Panc1 (cell line): ENCODE results near the gene AUP1. TPM values are rescaled to one million over a fixed set of nuclear protein-coding genes. Genes with fewer than 3 reads are reported as not detected.

ENCODE experiments used
- ATAC-seq: fragments of 200-7000 bp; cut with Tn5 transposase; 2 replicates; pipeline ENCODE4 v1.9.1; 2020; ENCODE audit warnings: mild to moderate bottlenecking, moderate library complexity
- BruUV-seq: library from RNA; stranded (reverse); fragments of 400-500 nt; replicated peaks from 2 replicates; lab custom pipeline; 2021; lab: Mats Ljungman, UMichigan
- CTCF ChIA-PET: fragments of 300-600 bp; sonication (Branson Sonifier 250); formaldehyde crosslinking; loops from one replicate; lab custom pipeline; 2022; ENCODE audit warnings: antibody characterized with exemption; lab: Charles Lee
- POLR2A ChIA-PET: fragments of 300-600 bp; sonication (Branson Sonifier 250); formaldehyde crosslinking; loops from one replicate; lab custom pipeline; 2022; ENCODE audit warnings: antibody characterized with exemption; lab: Charles Lee
- DNase-seq: peaks from one replicate; pipeline ENCODE4 v3.0.0-alpha.2; 2010; ENCODE audit warnings: low read depth, low spot score
- H3K27ac ChIP-seq: 2 replicates; pipeline ENCODE4 v1.5.1; 2011; ENCODE audit warnings: mild to moderate bottlenecking, low read length, inconsistent platforms
- H3K27me3 ChIP-seq: fragments of 200-500 bp; sonication (Bioruptor generic); 2 replicates; pipeline ENCODE4 v1.6.0; 2014; ENCODE audit warnings: low read length, inconsistent platforms; ENCODE audit not compliant: control insufficient read depth, insufficient read depth
- H3K36me3 ChIP-seq: fragments of 200-500 bp; sonication (Bioruptor generic); 2 replicates; pipeline ENCODE4 v1.5.1; 2014; ENCODE audit warnings: inconsistent platforms, mild to moderate bottlenecking, low read length, moderate library complexity; ENCODE audit not compliant: control insufficient read depth, insufficient read depth
- H3K4me1 ChIP-seq: 2 replicates; pipeline ENCODE4 v1.5.1; 2011; ENCODE audit warnings: inconsistent platforms, mild to moderate bottlenecking, low read length, moderate library complexity; ENCODE audit not compliant: control insufficient read depth, insufficient read depth
- H3K4me3 ChIP-seq, 2 experiments: 2 replicates each; pipeline ENCODE4 v1.5.1; 2011 to 2012; ENCODE audit warnings: low read depth in 2 of 2, low read length in 2 of 2, mild to moderate bottlenecking in 2 of 2, inconsistent platforms in 1 of 2, moderate library complexity in 1 of 2
- H3K9me3 ChIP-seq: fragments of 200-500 bp; sonication (Bioruptor generic); 2 replicates; pipeline ENCODE4 v1.5.1; 2014; ENCODE audit warnings: low read depth, mild to moderate bottlenecking, inconsistent platforms, low read length, moderate library complexity; ENCODE audit not compliant: control insufficient read depth, insufficient read depth
- POLR2AphosphoS5 ChIP-seq: IDR thresholded peaks from 2 replicates; pipeline ENCODE4 v1.6.1; 2012; ENCODE audit warnings: mild to moderate bottlenecking, low read depth, low read length, moderate library complexity
- REST ChIP-seq, 2 experiments: IDR thresholded peaks; 2 replicates each; pipeline ENCODE4 v1.6.1; 2011 to 2012; ENCODE audit warnings: low read depth in 2 of 2, control low read depth in 1 of 2, low read length in 1 of 2, mild to moderate bottlenecking in 1 of 2, moderate library complexity in 1 of 2; ENCODE audit not compliant: insufficient read depth in 1 of 2
- SIN3A ChIP-seq: IDR thresholded peaks from 2 replicates; pipeline ENCODE4 v1.6.1; 2012; ENCODE audit warnings: low read depth, mild to moderate bottlenecking, low read length, moderate library complexity, borderline replicate concordance; ENCODE audit not compliant: insufficient read depth
- TCF7L2 ChIP-seq: IDR thresholded peaks from 2 replicates; pipeline ENCODE4 v1.6.1; 2011; ENCODE audit warnings: mild to moderate bottlenecking, low read depth, low read length, inconsistent platforms
- in situ Hi-C: cut with HindIII; loops from 2 replicates; pipeline ENCODE4 v1.10.0; 2016; ENCODE audit warnings: low sequenced_read_pairs, low pct_unique_long_range_greater_than_20kb
- intact Hi-C: fragments of 100-400 bp; cut with micrococcal nuclease; formaldehyde crosslinking; loops from one replicate; pipeline ENCODE4 v1.10.0; 2022; ENCODE audit not compliant: unreplicated experiment
- total RNA-seq: library from RNA; stranded (reverse); gene quantifications from one replicate; pipeline ENCODE4 v1.2.1, GENCODE V29; 2021; ENCODE audit not compliant: unreplicated experiment
- TF ChIP-seq, protein P1 (sequence below): fragments of 450-650 bp; IDR thresholded peaks from 2 replicates; pipeline ENCODE4 v1.5.1; 2017; ENCODE audit warnings: mild to moderate bottlenecking

Gene AUP1
- total RNA-seq, 1 experiment from 2014 or later = 142 TPM

- no peak for DNase-seq
- Histone ChIP-seq H3K27me3 (no peaks in the 10 kb centered on the region), H3K27ac (no peak overlapping the region), H3K9me3 (no peaks in the 10 kb centered on the region), H3K4me1 (peaks cover 6% of the 10 kb centered on the region), H3K4me3 (no peak overlapping the region), H3K36me3 (peaks cover 3% of the 10 kb centered on the region)
- no TSS peak for BruUV-seq
- ATAC-seq = no peak
- ChIA-PET POLR2A (no interaction called here), CTCF (no interaction called here)
- TF ChIP-seq, protein P1, sequence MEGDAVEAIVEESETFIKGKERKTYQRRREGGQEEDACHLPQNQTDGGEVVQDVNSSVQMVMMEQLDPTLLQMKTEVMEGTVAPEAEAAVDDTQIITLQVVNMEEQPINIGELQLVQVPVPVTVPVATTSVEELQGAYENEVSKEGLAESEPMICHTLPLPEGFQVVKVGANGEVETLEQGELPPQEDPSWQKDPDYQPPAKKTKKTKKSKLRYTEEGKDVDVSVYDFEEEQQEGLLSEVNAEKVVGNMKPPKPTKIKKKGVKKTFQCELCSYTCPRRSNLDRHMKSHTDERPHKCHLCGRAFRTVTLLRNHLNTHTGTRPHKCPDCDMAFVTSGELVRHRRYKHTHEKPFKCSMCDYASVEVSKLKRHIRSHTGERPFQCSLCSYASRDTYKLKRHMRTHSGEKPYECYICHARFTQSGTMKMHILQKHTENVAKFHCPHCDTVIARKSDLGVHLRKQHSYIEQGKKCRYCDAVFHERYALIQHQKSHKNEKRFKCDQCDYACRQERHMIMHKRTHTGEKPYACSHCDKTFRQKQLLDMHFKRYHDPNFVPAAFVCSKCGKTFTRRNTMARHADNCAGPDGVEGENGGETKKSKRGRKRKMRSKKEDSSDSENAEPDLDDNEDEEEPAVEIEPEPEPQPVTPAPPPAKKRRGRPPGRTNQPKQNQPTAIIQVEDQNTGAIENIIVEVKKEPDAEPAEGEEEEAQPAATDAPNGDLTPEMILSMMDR = no peak
- TF ChIP-seq REST (IDR thresholded peaks at IDR 0.05; ENCODE audit: insufficient read depth in 1 of 2, low read depth in 2 of 2, low read length in 1 of 2) (no peak), POLR2AphosphoS5 (no peak), TCF7L2 (no peak), SIN3A (no peak)
- intact Hi-C loops = no loop called here
- in situ Hi-C loops = no loop called here
Observed at GRCh38 chr2:74524955-74525716, 4.4 kb downstream of the AUP1 start.

- H3K36me3 ChIP-seq = no peaks in the 10 kb centered on the region; the same call in none of the 2 replicates
- no TSS peak for BruUV-seq
- TF ChIP-seq POLR2AphosphoS5 = no peak
- no peak for TF ChIP-seq TCF7L2
- no peak for TF ChIP-seq SIN3A
- intact Hi-C loops = no loop called here
- ChIA-PET CTCF (no interaction called here), POLR2A (no interaction called here)
- ATAC-seq = no peak
- no peaks in the 10 kb centered on the region for H3K27me3 ChIP-seq
- no peak overlapping the region for H3K4me3 ChIP-seq
- DNase-seq = no peak
- no peak overlapping the region for H3K27ac ChIP-seq
- in situ Hi-C loops = no loop called here
- peaks cover 6% of the 10 kb centered on the region for H3K4me1 ChIP-seq
- H3K9me3 ChIP-seq = no peaks in the 10 kb centered on the region
Observed at GRCh38 chr2:74524005-74524404, 5.5 kb downstream of the AUP1 start.

- Histone ChIP-seq H3K27me3 (no peaks in the 10 kb centered on the region), H3K4me1 (no peaks in the 10 kb centered on the region), H3K36me3 (no peaks in the 10 kb centered on the region), H3K27ac (no peak overlapping the region), H3K9me3 (no peaks in the 10 kb centered on the region), H3K4me3 (no peak overlapping the region)
- TF ChIP-seq TCF7L2 (no peak), SIN3A (no peak), POLR2AphosphoS5 (no peak), REST (IDR thresholded peaks at IDR 0.05; ENCODE audit: insufficient read depth in 1 of 2, low read depth in 2 of 2, low read length in 1 of 2) (no peak)
- TF ChIP-seq, protein P1 = no peak
- intact Hi-C loops (no loop called here), in situ Hi-C loops (no loop called here)
- no peak for ATAC-seq
- POLR2A ChIA-PET = interaction anchor here (0.6 kb wide), 1 partner anchor 343 kb away, joined by 11 read pairs; no protein-coding TSS in a partner anchor
- BruUV-seq = no TSS peak
- no peak for DNase-seq
- CTCF ChIA-PET = no interaction called here
Observed at GRCh38 chr2:74522516-74522915, 7.0 kb downstream of the AUP1 start.
